ENCODE data around the gene VGLL4.

GRCh38 chr3:11634081-11634635 lies 9.6 kb downstream of the VGLL4 start:
- no peak for TF ChIP-seq CTCF (conservative IDR thresholded peaks at IDR 0.05; ENCODE audit: low read length)
- no peak for TF ChIP-seq EZH2phosphoT487 (IDR thresholded peaks at IDR 0.05; ENCODE audit: borderline replicate concordance, low read depth, low read length)

Measured in OCI-LY7 (cell line).